Fibroblast of peridontal ligament (primary cell): ENCODE results near the gene BMP8A.
"Not testable (repeated sequence)": the region's sequence is repeated elsewhere in the genome, so short reads cannot be mapped to it uniquely, and the experiment has no call there.

Source experiments
- DNase-seq: peaks from one replicate; pipeline ENCODE4 v3.0.0-alpha.2; 2010; ENCODE audit errors: extremely low read depth

Gene BMP8A

DNA sequence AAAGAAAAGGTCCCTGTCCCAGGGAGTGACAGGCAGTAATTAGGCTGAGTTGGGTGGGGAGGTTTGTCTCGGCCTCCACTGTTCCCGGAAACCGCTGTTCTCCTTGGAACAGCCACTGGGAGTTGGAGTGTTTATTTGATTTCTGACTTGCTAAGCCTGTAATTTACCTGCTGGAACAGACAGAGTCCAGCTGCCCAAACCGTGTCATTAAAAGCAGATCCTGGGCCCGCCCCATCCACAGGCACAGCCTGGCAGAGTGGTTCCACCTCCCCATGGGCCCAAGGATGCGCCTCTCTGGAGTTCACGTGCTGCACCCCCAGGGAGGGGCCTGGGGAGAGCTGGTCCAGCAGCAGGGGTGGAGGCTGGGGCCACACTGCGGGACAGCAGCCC lies 35.7 kb downstream of the BMP8A start:
- DNase-seq: not testable (repeated sequence)

DNA sequence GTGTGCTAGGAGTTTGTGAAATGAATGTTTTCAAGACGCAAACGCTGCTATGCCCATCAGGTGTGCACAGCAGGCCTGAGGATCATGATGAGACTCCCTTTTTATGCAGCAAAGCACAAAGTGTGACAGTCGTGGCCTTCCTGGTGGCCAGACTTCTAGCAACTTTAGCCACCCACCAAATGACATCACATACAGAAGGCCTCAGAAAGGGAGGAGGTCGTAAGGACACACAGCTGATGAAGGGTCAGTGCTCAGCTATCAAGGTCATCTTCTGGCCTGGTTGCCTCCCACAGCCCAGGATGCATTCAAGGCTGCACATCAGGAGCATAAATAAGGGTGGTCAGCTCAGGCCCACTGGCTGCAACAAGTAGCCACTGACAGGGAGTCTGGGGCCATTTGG lies 36.6 kb downstream of the BMP8A start:
- no peak for DNase-seq

DNA sequence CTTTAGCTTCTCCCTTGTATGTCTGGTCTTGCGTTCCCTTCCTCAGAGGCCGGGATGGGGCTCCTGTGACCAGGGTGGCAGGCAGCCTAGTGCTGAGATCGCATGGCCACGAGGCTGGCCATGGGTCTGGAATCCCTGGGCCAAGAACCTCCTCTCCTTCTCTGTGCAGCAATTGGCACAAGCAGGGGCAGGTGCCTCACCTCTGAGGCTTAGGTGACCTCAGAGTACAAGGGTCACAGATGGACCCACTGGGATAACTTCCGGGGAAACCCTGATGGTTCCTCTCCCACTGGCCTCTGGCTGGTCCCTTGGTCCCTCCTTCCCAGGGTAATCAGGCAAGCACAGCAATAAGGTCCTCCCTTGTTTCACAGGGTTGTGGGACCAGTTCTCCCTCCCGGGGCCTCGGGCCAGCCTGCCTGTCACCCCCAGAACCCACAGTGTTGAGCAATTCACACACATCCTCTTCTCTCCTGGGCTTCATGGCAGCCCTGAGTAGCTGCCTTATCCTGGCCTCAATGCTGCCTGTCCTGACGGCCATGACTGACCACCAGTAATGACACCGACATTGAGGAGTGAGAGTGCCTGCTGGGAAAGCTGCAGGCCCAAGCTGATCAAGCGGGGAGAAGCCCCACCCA lies 38.6 kb downstream of the BMP8A start:
- no peak for DNase-seq

DNA sequence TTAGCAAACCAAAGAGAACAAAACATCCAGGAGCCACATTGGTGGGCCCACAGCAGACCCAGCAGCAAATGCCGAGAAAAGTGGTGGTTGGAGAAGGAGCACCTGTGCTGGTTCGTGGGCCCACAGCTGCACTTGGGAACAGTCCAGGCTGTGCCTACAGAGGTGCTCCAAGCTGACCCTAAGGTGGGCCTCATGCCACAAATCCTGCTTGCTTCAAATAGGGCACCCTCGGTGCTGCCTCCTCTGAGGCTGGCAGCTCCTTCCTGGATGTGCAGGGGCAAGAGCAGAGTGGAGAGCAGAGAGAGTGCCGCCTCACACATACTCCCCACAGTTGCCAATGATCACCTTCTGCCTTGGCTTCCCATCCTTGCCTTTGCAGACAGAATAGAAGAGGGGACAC lies 40.1 kb downstream of the BMP8A start:
- no peak for DNase-seq

DNA sequence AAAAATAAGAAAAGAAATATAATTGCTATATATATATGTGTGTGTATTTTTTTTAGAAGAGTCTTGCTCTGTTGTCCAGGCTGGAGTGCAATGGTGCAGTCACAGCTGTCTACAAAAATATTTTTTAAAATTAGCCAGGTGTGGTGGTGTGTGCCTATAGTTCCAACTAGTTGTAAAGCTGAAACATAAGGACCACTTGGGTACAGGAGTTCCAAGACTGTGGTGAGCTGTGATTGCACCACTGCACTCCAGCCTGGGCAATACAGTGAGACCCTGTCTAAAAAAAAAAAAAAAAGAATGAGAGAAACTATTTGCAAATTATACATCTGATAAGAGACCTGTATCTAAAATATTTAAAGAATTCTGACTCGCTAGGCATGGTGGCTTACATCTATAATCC lies 42.0 kb downstream of the BMP8A start:
- DNase-seq: no peak

DNA sequence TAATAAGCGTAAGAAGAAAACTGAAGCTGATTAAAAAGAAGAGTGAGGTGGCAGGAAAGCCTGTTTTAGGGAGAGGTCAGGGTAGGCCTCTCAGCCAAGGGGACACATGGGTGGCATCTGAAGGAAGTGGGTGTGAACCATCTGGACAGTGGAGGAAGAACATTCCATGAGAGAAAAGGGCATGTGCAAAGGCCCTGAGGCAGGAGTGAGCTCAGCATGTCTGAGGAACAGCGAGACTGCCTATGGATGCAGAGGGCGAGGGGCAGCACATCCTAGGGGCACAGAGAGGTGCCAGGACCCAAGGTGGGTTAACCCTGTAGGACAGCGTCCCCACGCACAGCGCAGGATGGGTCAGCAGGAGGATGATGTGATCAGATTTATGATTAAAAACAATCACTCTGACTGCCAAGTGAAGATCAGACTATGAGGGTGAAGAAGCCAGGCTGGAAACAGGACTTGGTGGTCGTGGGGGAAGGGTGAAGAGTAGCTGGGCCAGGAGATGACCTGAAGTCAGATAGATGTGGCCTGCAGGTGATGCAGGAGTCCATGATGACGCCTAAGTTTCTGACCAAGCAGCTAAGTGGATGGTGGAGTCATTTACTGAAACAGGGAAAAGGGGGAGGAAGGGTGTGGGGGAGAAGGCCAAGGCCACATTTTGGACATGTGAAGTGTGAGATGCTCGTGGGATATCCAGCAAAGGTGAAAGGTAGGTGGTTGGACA lies 47.3 kb downstream of the BMP8A start:
- no peak for DNase-seq

DNA sequence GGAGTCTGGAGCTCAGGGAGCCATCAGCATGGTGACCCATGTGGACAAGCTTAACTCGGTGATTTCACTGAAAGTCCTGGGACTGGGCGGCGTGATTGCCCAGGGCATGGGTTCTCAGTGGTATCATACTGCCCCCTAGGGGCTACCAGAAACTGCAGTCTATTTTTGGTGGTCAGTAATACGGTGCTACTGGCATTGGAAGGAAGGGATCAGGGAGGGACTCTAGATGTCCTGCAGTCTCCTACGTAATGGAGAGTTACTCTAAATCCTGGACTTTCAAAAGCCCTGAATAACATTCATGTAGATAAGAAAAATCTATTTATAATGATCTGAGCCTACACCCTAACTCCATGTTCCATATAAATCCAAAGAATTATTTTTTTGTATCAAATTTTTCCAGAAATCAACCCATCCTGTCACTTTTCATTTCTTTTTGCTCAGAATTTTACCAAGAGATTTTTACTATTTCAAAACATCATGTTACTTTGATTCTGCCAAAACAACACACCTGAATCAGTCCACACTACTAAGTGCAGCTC lies 47.9 kb downstream of the BMP8A start:
- peak; percentile 79 for DNase-seq

DNA sequence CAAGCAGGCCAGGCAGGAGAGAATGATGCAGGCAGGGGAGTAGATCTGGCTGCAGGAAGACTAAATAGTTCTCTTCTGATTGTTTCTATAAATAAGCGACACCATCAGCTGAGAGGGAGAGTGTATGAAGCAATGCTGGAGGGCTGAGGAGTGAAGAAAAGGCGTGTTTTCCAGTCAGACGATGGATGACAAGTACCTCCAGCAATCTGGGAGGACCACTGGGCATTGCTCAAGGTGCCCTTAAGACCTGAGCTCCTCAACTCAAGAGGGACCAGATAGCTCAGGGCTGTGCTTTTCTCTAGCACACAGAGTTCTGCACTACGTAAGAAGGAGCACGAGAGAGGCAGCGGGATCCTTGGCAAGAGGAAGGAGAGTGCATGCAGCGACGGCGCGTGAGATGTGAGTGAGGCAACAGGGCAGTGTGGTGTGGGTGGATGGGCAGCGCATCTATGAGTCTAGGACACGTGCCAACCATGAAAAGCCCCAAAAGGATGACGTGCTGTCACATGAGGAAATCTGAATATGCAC lies 49.1 kb downstream of the BMP8A start:
- DNase-seq: peak; percentile 47

DNA sequence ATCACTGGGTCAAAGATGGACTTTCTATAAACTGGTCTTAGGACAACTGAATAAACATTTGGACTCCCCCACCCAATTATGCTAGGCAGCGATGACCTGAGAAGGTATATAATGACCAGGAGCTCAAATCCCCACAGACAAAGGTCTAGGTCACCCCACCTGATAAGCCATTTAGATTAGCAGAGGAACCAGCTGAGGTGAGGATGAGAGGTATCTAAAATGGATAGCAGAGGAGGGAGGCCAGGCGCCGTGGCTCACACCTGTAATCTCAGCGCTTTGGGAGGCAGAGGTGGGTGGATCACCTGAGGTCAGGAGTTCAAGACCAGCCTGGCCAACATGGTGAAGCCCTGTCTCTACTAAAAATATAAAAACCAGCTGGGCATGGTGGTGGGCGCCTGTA lies 51.5 kb downstream of the BMP8A start:
- DNase-seq: no peak

DNA sequence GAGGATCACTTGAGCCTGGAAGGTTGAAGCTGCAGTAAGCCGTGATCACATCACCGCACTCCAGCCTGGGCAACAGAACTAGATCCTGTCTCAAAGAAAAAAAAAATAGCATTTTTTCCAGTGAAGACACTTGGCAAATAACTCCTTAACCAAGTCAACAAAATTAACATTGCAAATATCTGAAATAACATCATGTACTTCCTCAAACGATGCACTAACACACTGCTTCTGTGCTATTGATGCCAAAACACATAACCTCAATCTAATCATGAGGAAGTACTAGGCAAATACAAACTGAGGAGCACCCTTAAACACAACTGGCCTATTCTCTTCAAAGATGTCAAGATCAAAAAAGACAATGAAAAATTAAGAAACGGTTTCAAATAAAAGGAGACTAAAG lies 52.9 kb downstream of the BMP8A start:
- DNase-seq: no peak

DNA sequence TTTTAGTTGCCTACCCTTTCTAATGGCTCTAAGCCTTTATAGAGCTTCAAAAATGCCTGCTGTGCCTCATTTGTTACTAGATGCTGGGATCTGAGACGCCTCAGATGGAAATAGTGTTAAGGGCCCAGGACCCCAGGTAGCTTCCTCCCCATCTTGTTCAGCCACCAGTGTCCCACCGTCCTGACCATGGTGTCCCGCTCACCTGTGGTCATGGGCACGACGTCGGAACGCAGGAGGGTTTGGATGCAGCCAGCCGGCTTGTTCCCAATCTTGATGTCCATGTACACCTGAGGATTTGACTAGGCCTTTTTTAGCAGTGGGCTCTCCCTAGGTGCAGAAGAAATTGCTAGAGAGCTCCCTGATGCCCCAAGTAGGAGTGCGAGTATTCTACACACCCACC lies 54.1 kb downstream of the BMP8A start:
- no peak for DNase-seq

DNA sequence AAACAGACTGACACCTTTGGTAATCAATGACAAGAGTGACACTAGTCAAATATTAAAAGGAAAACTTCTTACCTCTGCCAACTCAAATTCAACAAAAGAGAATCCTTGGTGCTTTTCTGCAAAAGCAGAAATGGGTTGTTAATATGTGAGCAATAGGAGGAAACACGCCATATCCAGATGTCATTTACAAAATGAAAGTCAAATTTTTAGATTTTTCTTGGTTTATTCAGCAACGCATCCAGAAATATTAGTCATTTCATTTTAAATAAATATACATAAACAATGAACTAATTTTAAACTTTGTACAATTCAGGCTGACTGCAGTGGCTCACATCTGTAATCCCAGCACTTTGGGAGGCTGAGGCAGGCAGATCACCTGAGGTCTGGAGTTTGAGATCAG lies 62.8 kb downstream of the BMP8A start:
- DNase-seq: no peak

DNA sequence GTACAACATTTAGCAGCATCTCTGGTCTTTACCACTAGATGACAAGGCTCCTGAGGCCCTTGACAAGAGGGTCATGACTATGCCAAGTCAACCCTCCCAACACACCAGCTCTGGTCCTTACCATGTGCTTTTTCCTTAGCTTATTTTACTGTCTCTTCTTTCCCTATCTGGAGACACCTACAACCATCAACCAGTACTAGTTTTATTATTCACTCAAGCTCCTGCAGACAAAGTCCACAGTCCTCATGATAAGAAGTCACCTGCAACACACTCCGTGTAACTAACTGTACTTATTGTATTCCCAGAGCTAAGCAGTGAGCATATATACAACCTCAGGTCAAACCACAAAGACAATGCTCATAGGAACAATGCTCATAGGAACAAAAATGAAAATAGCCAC lies 69.8 kb downstream of the BMP8A start:
- no peak for DNase-seq

DNA sequence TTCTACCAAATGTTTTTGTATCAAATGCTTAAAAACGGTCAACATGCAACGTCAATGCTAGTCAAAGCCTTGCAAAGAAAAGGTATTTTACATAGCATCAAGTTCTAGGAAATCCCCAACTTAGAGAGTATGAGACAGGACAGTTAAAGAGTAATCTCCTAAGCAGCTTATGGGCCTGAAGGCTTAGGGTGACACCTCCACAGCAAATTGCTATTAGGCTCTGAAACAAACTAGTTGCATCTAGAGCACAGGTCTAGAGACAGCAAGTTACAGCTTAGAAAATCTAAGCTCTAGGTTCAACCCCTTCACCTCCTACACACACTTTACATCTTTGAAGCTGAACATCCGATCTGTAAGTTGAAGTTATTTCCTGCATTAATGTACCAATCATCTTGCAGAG lies 71.5 kb downstream of the BMP8A start:
- DNase-seq: no peak

DNA sequence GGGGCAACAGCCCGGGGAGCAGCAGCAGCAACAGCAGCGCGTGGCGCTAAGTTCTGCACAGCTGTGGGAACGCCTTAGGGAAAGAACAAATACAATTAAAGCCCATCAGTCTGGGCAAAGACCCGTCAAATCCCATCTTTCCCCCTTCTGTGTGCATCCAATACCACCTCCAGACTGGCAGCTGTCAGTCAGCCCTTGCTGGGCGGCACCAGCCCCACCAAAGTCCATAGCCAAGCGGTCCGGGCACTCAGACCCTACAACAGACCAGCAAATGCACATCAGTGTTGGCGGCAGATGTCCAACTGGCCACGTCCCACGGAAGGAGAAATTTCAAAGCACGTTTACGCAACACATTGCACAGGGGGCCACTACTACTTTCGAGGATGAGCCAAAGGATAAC lies 72.2 kb downstream of the BMP8A start:
- no peak for DNase-seq

DNA sequence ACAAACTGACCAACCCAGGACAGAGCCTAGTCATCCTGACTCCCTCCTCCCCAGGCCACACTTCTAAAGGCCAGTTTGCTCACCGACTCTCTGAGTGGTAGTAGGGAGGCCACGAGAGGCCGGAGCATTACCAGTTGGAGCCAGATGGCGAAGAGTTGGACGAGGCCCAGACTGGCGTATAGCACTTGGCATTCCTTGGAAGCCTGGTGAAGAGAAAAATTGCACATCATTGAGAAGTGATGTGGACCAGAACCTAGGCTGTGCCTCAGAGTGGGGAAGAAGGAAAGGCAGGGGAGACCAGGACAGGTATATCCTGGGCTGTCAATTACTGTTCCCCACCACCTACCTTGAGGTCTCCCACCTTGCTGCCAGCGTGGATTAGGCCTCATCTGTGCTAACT lies 72.9 kb downstream of the BMP8A start:
- DNase-seq: no peak

DNA sequence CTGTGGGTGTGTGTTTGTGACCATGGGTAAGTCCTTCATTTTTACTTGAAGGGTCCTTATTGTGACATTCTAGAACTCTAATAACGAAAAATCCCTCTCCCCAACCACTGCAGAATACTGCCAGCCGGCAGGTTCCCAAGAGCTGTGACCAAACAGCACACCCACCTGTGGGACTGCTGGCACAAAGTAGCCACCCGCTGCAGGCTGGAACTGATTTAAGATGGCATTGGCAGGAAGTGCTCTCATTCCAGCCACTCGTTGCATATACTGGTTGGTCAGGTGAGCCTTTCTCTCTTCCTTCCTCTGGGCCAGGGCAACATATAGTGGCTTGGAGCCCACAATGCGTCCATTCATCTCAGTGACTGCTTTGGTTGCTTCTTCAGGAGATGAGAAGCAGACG lies 73.5 kb downstream of the BMP8A start:
- no peak for DNase-seq

DNA sequence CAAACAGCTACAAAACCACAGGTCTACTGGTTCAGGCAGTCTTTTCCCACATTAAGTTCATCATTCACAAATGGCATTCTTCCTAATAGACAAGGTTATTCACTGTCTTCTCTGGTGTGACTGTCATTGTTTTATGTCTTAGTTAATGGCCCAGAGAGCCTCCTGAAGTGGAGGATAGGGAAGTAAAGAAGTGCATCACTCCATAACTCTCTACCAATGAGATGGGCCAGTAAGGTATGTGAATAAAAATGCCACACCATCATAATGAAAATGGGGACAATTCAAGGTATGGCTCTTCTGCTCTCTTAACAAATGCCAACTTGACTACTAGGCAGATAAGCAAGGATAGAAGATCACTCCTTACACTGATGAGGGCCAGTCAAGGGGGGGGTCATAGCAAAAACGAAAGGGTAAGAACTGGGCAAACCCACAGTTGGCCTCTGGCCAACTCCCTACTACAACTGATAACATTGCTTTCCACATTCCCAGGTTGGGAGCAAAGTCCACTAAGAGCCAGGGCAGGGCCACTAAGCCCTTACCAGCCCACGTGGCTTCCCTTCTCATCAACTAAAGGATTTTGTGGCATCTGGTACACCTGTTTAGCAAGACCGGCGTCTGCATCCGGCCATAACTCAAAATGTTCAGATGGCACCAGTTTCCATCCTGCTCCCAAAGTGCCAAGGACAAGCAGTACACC lies 75.2 kb downstream of the BMP8A start:
- DNase-seq: no peak

DNA sequence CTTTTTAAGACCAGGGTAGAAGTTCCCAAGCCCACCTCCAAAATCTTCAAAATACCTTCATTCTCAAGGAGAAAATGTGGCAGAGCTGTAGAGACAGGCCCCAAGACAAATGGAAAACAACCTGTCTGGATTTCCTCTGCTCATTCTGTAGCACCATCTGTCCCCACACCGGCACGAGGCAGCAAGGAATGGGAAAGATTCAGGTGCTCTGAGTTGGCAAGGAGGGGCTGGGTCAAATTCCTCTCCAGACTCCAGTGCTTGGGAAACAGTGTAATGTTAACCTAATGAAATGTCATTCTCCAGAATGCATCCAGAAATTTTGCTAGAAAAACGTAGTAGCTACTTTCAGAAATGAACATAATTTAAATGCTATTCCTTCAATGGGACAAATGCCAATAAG lies 75.9 kb downstream of the BMP8A start:
- no peak for DNase-seq

DNA sequence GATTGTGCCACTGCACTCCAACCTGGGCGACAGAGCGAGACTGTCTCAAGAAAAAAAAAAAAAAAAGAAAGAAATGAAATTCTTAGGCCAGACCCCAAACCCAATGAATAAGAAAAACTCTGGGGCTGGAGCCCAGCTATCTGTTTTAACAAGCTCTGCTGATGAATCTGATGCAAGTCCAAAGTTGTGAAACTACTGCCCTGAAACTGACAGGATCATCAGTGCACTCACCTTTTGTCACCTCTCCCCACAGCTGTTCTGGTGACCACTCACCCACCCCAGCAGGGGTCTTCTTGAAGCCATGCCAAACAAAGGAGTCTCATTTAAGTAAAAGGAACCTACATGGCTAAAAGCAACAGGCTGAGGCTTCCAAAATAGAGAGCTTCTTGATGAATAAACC lies 76.8 kb downstream of the BMP8A start:
- no peak for DNase-seq

DNA sequence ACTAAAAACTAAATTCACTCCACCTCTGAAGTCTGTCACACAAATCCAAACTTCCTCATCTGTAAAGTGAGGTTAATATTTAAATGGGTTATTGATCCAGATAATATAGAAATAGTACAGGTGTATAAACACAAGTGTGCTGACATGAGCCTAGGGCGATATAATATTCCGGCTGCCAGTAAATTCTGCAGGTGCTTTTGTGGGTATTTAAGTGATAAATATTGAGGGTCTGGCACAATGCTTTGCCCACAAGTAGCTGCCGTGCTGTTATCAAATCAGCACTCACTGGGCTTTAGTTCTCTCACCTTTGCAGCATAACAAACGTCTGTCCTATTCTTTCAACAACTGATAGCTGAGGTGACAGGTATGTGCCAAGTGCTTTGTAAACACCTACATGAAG lies 77.6 kb downstream of the BMP8A start:
- DNase-seq: no peak

DNA sequence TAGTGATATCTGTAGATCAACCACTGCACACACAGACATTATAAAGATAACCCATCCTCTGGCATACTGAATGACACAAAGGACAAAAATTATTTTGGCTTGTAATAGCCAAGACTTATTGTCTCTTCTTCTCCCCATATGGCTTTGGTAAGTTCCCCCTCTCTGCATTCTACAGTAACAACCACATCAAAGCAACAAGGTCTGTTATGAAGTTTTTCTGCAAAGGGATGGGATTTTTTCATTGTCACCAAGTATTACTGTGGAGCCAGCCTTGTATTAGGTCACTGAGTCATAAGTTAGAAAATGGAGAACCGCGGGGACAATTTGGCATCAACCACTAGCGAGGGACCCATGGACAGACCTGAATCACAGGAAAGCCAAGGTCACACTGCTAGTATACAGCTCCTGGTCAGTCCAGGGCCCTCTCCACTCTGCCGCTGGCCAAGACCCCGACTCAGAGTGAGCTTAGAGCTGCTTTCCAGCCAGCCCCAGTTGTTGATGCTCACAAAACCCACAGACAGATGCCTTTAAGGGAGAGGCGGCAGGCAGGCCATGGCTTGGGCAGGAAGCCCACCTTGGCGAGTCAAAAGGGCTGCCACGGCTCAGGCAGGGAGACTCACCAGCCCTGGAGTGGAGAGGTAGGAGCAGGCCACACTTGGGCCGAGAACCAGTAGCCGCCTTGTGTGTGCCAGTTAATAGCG lies 79.2 kb downstream of the BMP8A start:
- no peak for DNase-seq
